GM12878 (cell line): ENCODE data around the gene DCC. TPM values are rescaled to one million over a fixed set of nuclear protein-coding genes. Genes with fewer than 3 reads are reported as not detected.

Experiments used
- CBX5 ChIP-seq: sonication (generic); IDR thresholded peaks from 2 replicates; pipeline ENCODE4 v1.6.1; 2016; ENCODE audit warnings: low read depth, moderate library complexity, mild to moderate bottlenecking, inconsistent platforms
- IKZF1 ChIP-seq: fragments of 450-650 bp; conservative IDR thresholded peaks from 2 replicates; pipeline ENCODE4 v1.6.1; 2017; ENCODE audit warnings: antibody characterized with exemption, mild to moderate bottlenecking
- MXI1 ChIP-seq: fragments of 150-350 bp; IDR thresholded peaks from 2 replicates; pipeline ENCODE4 v1.6.1; 2011; ENCODE audit warnings: low read depth, mild to moderate bottlenecking, inconsistent platforms, low read length, improper control_type of control experiment
- TCF12 ChIP-seq: IDR thresholded peaks from 2 replicates; pipeline ENCODE4 v1.6.1; 2011; ENCODE audit warnings: low read depth, mild to moderate bottlenecking, low read length
- polyA plus RNA-seq, 11 experiments: library from polyadenylated mRNA; depleted of rRNA in 4 of 11; unstranded in 6 of 11; stranded (reverse) in 5 of 11; fragments of >200 nt; fragmentation: Nextera tagmentation in 4 of 11; fragmentation: Illumina TruSeq in 1 of 11; extraction: Ambion mirVana in 4 of 11; extraction: Trizol in 1 of 11; gene quantifications; 1 replicate in 1 of 11; 2 replicates in 10 of 11; pipeline versions ENCODE4 v1.2.1 to v1.2.3, GENCODE V29; 2011 to 2016; ENCODE audit warnings: inconsistent platforms in 2 of 11, missing spikeins in 2 of 11, low read depth in 1 of 11
- total RNA-seq, 4 experiments: library from RNA; depleted of rRNA in 3 of 4; stranded (reverse); fragments of >200 nt in 3 of 4; fragmentation: Illumina TruSeq in 1 of 4; extraction: Trizol in 1 of 4; gene quantifications; 2 replicates each; pipeline versions ENCODE4 v1.2.1 to v1.2.3, GENCODE V29; 2013 to 2021
- TF ChIP-seq, protein P1 (sequence below): fragments of 450-650 bp; IDR thresholded peaks from 2 replicates; pipeline ENCODE4 v1.6.1; 2017; ENCODE audit warnings: mild to moderate bottlenecking, moderate library complexity
- TF ChIP-seq, protein P2 (sequence below): fragments of 450-650 bp; IDR thresholded peaks from 2 replicates; pipeline ENCODE4 v1.6.1; 2017; ENCODE audit warnings: mild to moderate bottlenecking, low read depth, inconsistent platforms; ENCODE audit not compliant: poor library complexity, severe bottlenecking

The DCC gene
- total and polyA plus RNA-seq, 10 of the 15 experiments (the other 5 are each of a cell fraction or from before 2014, with no cell fraction given) = 0.01 TPM; not detected in 9

GRCh38 chr18:52596748-52597435, 256.9 kb downstream of the DCC start (continued):
- TF ChIP-seq, protein P1, sequence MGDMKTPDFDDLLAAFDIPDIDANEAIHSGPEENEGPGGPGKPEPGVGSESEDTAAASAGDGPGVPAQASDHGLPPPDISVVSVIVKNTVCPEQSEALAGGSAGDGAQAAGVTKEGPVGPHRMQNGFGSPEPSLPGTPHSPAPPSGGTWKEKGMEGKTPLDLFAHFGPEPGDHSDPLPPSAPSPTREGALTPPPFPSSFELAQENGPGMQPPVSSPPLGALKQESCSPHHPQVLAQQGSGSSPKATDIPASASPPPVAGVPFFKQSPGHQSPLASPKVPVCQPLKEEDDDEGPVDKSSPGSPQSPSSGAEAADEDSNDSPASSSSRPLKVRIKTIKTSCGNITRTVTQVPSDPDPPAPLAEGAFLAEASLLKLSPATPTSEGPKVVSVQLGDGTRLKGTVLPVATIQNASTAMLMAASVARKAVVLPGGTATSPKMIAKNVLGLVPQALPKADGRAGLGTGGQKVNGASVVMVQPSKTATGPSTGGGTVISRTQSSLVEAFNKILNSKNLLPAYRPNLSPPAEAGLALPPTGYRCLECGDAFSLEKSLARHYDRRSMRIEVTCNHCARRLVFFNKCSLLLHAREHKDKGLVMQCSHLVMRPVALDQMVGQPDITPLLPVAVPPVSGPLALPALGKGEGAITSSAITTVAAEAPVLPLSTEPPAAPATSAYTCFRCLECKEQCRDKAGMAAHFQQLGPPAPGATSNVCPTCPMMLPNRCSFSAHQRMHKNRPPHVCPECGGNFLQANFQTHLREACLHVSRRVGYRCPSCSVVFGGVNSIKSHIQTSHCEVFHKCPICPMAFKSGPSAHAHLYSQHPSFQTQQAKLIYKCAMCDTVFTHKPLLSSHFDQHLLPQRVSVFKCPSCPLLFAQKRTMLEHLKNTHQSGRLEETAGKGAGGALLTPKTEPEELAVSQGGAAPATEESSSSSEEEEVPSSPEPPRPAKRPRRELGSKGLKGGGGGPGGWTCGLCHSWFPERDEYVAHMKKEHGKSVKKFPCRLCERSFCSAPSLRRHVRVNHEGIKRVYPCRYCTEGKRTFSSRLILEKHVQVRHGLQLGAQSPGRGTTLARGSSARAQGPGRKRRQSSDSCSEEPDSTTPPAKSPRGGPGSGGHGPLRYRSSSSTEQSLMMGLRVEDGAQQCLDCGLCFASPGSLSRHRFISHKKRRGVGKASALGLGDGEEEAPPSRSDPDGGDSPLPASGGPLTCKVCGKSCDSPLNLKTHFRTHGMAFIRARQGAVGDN = no peak
- TF ChIP-seq MXI1 (no peak), CBX5 (no peak), IKZF1 (no peak), TCF12 (no peak)
- TF ChIP-seq, protein P2, sequence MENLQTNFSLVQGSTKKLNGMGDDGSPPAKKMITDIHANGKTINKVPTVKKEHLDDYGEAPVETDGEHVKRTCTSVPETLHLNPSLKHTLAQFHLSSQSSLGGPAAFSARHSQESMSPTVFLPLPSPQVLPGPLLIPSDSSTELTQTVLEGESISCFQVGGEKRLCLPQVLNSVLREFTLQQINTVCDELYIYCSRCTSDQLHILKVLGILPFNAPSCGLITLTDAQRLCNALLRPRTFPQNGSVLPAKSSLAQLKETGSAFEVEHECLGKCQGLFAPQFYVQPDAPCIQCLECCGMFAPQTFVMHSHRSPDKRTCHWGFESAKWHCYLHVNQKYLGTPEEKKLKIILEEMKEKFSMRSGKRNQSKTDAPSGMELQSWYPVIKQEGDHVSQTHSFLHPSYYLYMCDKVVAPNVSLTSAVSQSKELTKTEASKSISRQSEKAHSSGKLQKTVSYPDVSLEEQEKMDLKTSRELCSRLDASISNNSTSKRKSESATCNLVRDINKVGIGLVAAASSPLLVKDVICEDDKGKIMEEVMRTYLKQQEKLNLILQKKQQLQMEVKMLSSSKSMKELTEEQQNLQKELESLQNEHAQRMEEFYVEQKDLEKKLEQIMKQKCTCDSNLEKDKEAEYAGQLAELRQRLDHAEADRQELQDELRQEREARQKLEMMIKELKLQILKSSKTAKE = no peak
